HG03442 (cell line): ENCODE results near the gene BTBD6.

Source experiments
- ATAC-seq: cut with Tn5 transposase; IDR thresholded peaks from one replicate; pipeline ENCODE4 v1.9.1; 2021; ENCODE audit warnings: mild to moderate bottlenecking, moderate library complexity; ENCODE audit not compliant: unreplicated experiment

BTBD6 gene

DNA sequence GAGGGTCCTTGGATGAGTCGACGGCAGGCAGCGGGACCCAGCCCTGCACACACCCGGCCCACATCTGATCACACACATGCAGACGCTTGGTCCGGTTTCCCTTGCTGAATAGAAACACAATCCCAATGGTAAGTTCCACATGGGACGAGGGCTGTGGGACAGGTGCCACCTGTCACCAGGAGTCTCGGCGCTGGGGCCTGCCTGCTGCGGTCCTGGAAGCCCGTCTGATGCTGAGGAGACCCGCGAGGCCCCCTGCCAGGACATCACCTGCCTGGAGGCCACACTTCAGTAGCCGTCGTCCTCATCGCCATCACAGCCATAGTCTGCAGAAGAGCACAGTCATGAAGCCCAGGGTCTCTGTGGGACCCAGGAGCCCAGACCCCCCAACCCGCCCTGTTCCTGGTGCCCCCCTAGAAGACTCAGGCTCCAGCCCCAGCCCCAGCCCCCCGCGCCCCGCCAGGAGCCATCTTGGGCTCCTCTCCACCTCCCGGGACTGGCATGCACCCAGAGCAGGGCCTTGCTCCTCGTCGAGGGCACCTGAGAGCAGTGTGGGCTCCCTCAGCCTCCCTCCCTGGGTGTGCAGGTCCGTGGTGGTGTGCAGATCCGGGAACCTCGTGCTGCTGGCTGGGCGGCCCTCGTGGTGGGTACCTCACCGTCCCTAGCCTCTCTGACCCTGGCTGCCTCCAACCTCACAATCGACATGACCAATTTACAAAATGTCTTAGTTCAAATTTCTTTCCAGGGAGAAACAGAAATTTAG is 37.9 kb upstream of the BTBD6 start:
- no peak for ATAC-seq

GRCh38 chr14:105211086-105211757 is 37.1 kb upstream of the BTBD6 start:
- no peak for ATAC-seq

DNA sequence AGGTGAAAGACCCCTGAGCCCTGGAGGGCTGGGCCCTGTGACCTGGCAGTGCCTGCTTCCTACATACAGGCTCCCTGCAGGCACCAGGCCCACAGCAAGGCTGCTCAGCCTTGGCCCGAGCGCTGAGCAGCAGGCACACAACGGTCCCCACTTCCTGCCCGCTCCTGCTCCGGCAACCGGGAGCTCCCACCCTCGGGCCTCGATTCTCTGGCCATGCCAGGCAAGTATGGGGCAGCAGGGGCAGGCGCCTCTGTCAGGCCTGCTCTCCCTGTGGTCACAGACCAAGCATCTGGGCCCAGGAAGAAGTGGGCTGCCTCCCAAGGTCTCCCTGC is 36.6 kb upstream of the BTBD6 start:
- ATAC-seq, result no peak

GRCh38 chr14:105212541-105213300 is 35.6 kb upstream of the BTBD6 start:
- no peak for ATAC-seq

GRCh38 chr14:105213361-105213760 is 35.0 kb upstream of the BTBD6 start:
- ATAC-seq, result no peak

DNA sequence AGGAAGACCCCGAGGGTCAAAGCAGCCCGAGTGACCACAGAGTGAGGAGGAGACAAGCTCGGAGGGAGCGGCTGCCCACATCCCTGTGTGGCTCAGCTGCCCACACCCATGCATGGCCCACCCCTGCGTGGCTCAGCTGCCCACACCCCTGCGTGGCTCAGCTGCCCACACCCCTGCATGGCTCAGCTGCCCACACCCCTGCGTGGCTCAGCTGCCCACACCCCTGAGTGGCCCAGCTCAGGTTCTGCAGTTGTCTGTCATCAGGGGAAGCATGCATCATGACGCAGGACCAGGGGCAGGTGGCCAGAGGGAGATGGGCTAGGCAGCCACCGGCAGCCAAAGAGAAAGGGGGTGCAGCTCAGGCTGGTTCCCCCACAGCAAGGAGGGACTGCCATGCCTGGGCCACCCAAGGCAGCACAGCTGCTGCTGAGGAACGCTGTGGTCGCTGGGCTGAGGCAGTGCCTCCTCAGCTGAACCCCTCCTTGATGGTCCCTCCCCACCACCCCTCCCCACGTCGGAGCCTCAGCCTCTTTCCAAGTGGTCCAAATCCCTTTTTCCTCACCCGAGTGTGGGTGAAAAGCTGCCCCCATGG is 33.9 kb upstream of the BTBD6 start:
- no peak for ATAC-seq

- ATAC-seq, result no peak
Observed at GRCh38 chr14:105215602-105216001, 32.7 kb upstream of the BTBD6 start.

DNA sequence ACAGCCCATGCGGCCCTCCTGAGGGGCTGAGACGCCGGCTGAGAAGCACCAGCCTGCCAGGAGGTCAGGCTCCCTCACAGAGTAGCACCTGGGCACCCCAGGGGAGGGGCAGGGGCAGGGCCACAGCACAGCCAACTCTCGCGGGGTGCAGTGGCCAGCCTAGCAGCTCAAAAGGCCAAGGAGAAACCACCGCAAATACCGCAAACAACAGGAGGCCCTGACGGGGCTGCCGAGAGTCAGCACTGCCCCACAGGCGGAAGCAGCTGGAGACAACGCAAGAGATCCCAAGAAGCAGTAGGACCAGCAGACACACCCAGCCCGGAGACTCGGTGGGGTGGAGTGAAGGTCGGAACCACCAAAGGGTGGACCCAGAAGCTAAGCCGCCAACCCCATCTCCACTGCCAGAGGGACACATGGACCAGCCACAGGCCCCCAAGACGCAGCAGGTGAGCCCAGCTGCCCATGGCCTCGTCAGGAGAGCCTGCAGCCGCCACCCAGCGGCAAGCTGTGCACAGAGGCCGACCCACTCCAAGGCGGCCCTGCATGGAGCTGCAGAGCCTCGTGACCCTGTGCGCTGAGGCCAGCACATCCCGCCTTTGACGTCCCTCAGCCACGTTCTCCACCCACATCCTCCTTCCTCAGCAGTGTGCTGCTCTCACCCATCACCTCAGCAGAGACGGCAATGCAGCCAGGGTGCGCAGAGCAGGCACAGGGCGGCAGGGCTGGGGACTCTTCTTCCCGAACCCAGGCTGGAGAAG is 31.7 kb upstream of the BTBD6 start:
- no peak for ATAC-seq

- no peak for ATAC-seq
Observed at GRCh38 chr14:105217774-105218173, 30.6 kb upstream of the BTBD6 start.

DNA sequence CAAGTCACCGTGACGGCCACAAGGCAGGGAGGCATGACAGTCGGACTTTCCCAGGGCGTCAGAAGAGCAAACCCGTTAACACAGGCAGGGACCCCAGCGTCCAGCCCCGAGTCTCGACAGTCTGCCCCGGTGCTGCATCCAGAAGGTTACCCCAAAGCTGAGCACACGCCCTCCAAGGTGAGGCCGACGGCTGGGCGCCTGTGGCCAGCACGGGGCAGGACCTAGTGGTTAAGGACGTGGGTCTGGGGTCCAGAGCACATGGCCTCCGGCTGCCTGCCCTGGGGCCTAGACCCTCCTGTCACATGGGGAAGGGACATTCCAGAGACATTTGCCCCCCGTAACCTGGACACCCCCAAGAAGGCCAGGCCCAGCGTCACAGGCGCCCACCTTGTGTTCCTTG is 29.7 kb upstream of the BTBD6 start:
- ATAC-seq, result no peak

GRCh38 chr14:105219043-105219612 is 29.2 kb upstream of the BTBD6 start:
- ATAC-seq, result no peak

- no peak for ATAC-seq
Observed at GRCh38 chr14:105219753-105220152, 28.6 kb upstream of the BTBD6 start.

GRCh38 chr14:105220699-105221597 is 27.4 kb upstream of the BTBD6 start:
- ATAC-seq, result no peak

- no peak for ATAC-seq
Observed at GRCh38 chr14:105221598-105222178, 26.6 kb upstream of the BTBD6 start.

- ATAC-seq, result no peak
Observed at GRCh38 chr14:105223260-105223659, 25.1 kb upstream of the BTBD6 start.

GRCh38 chr14:105223770-105224544 is 24.4 kb upstream of the BTBD6 start:
- no peak for ATAC-seq

DNA sequence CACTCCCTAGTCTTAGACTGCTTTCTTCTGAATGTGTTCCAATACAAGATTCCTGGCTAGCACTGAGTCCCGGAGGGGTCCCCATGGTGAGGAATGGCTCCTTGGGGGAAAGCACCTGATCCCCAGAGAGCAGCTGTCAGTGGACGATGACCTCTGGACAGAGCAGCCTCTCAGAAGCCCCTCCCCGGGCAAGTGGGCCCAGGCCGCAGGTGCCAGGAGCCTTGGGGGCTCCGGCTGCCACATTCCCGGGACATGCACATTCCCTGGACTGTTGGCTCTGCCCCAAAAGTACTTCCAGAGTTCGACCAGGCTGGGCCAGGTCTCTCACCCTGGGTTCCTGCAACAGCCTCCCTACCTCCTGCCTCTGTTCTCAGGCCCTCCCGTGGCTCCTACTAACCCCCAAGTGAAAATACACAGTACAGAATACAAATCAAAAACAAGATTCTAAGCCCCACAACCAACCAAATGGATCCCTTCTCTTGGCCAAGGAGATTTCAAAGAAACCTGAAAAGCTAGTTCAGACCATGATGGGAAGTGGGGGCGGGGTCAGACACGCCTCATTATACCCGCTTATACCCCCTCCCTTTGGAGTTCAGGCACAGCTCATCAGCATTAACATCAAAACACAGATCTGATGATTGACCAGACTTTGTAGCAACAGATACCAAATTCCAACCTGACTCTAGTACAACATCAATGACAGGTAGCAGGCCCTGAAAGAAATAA is 23.3 kb upstream of the BTBD6 start:
- ATAC-seq, result no peak

DNA sequence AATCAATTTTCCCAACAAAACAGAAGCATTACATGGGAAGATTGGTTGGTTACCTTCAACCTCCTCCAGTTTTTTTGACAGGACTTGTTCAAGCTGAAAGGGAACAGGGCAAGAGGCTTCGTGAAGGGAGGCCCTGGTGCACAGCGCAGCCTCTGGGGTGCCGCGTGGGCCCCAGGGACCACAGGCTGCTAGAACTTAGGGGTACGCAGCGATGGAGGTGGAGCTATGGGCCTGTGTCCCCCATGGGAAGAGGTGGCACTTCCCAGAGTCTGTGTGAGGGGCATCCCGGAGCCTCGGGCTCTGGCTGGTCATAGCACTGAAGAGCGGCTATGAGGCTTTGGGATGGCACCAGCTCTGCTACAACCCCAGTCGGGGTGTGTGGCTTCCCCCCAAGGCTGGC is 22.1 kb upstream of the BTBD6 start:
- ATAC-seq, result no peak
